ENCODE measurements around the gene MYOD1.

MYOD1 gene

GRCh38 chr11:17748761-17749721 lies 29.7 kb downstream of the MYOD1 start:
- DNase-seq (ENCODE audit: extremely low read depth, low read depth), result no peak
- no peak for TF ChIP-seq CTCF (IDR thresholded peaks at IDR 0.05; ENCODE audit: low read depth, low read length, missing control alignments)
- no peak overlapping the region for H3K4me3 ChIP-seq (replicated peaks; ENCODE audit: low read depth, low read length)

- H3K4me3 ChIP-seq (replicated peaks; ENCODE audit: low read depth, low read length), result no peak overlapping the region
- DNase-seq (ENCODE audit: extremely low read depth, low read depth), result no peak
- no peak for TF ChIP-seq CTCF (IDR thresholded peaks at IDR 0.05; ENCODE audit: low read depth, low read length, missing control alignments)
Observed at GRCh38 chr11:17750013-17750800, 30.8 kb downstream of the MYOD1 start.

GRCh38 chr11:17750801-17751165 lies 31.4 kb downstream of the MYOD1 start:
- no peak for TF ChIP-seq CTCF (IDR thresholded peaks at IDR 0.05; ENCODE audit: low read depth, low read length, missing control alignments)
- H3K4me3 ChIP-seq (replicated peaks; ENCODE audit: low read depth, low read length), result no peak overlapping the region
- no peak for DNase-seq (ENCODE audit: extremely low read depth, low read depth)

- no peak overlapping the region for H3K4me3 ChIP-seq (replicated peaks; ENCODE audit: low read depth, low read length)
- DNase-seq (ENCODE audit: extremely low read depth, low read depth), result no peak
- TF ChIP-seq CTCF (IDR thresholded peaks at IDR 0.05; ENCODE audit: low read depth, low read length, missing control alignments), result no peak
Observed at GRCh38 chr11:17751558-17751957, 32.2 kb downstream of the MYOD1 start.

GRCh38 chr11:17752144-17752543 lies 32.8 kb downstream of the MYOD1 start:
- TF ChIP-seq CTCF (IDR thresholded peaks at IDR 0.05; ENCODE audit: low read depth, low read length, missing control alignments), result no peak
- no peak for DNase-seq (ENCODE audit: extremely low read depth, low read depth)
- no peak overlapping the region for H3K4me3 ChIP-seq (replicated peaks; ENCODE audit: low read depth, low read length)

GRCh38 chr11:17753153-17753552 lies 33.8 kb downstream of the MYOD1 start:
- no peak for DNase-seq (ENCODE audit: extremely low read depth, low read depth)
- no peak for TF ChIP-seq CTCF (IDR thresholded peaks at IDR 0.05; ENCODE audit: low read depth, low read length, missing control alignments)
- H3K4me3 ChIP-seq (replicated peaks; ENCODE audit: low read depth, low read length), result no peak overlapping the region

All from HFF-Myc (cell line).